Thyroid gland (tissue), 4 donors: Measurements from ENCODE around the gene IL6. TPM values are rescaled to one million over a fixed set of nuclear protein-coding genes. Genes with fewer than 3 reads are reported as not detected.
"Not testable (repeated sequence)": the region's sequence is repeated elsewhere in the genome, so short reads cannot be mapped to it uniquely, and the experiment has no call there.

Experiments used
- DNase-seq, 2 donors: peaks; one replicate each; pipeline ENCODE4 v3.0.0-alpha.2; 2019
- H3K27ac ChIP-seq, 3 donors: fragments of 200-600 bp; sonication (generic); 1 replicate in 2 of 3; 2 replicates in 1 of 3; pipeline ENCODE4 v1.5.1; 2016 to 2019; ENCODE audit warnings: mild to moderate bottlenecking in 1 of 3, moderate library complexity in 1 of 3
- H3K27me3 ChIP-seq: fragments of 200-600 bp; sonication (generic); one replicate; pipeline ENCODE4 v1.5.1; 2019
- H3K36me3 ChIP-seq, 2 donors: fragments of 200-600 bp; sonication (generic); one replicate each; pipeline ENCODE4 v1.5.1; 2016 to 2019
- H3K4me1 ChIP-seq, 2 donors: fragments of 200-600 bp; sonication (generic); one replicate each; pipeline ENCODE4 v1.5.1; 2017 to 2019
- H3K4me3 ChIP-seq, 3 donors: fragments of 200-600 bp; sonication (generic); replicated peaks in 1 of 3; 1 replicate in 2 of 3; 2 replicates in 1 of 3; pipeline ENCODE4 v1.5.1; 2016; ENCODE audit warnings: mild to moderate bottlenecking in 1 of 3
- H3K9me3 ChIP-seq: fragments of 200-600 bp; sonication (generic); one replicate; pipeline ENCODE4 v1.5.1; 2017
- CTCF ChIP-seq, 6 experiments: fragments of 200-600 bp in 3 of 6; fragments of 450-650 bp in 3 of 6; sonication (generic) in 3 of 6; IDR thresholded peaks; one replicate each; pipeline ENCODE4 v1.5.1; 2016 to 2019; ENCODE audit warnings: antibody characterized with exemption in 6 of 6, mild to moderate bottlenecking in 2 of 6, inconsistent platforms in 1 of 6, moderate library complexity in 1 of 6
- POLR2A ChIP-seq, 2 donors: fragments of 450-650 bp; IDR thresholded peaks; one replicate each; pipeline ENCODE4 v1.6.1; 2017; ENCODE audit warnings: antibody characterized with exemption in 2 of 2, mild to moderate bottlenecking in 2 of 2, moderate library complexity in 1 of 2
- WGBS, 2 donors: methylation state at CpG; one replicate each; pipeline ENCODE4 v1.1.5; 2017; 5-methylcytosine and 5-hydroxymethylcytosine counted together
- intact Hi-C: fragments of 100-400 bp; cut with DNase I; formaldehyde crosslinking; loops from one replicate; pipeline ENCODE4 v1.15.1; 2023
- total RNA-seq, 4 donors: library from RNA; depleted of rRNA; stranded (reverse); fragments of >200 nt; gene quantifications; one replicate each; pipeline ENCODE4 v1.2.3, GENCODE V29; 2016

The IL6 gene
- total RNA-seq, 4 donors from 2014 or later: 0.78 to 10.9 (median 3.7) TPM

DNA sequence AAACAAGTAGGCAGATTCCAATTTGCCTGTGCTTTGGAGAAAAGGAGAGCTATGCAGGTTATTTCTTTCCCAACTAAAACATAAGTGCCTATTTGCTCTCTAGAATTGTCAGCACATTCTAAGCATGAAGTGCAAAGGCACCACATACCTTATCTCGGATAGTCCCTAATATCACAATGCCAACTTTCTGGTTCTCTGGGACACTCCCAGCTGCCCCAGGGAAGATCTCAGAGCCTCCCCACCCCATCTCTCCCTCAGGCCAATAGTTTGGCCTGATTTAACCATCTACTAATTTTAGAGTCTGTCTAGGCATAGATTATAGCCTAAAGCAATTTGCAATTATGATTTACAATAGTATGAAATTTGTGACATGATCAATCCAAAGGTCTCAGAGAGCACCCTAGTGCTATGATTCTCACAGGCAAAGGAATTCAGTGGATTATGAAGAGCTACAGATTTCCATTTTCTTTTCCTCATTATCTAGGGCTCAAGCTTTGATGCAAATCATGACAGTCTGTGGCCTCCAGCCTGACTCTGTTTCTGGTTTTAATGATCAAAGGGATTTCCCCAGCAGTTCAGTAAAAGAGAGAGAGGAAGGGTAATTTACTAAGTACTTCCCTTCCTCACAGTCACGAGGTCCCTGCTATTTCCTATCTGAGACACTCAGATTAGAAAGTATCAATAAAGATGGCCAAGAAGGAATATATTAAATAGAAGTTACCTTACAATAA lies 29.0 kb upstream of the IL6 start:
- Histone ChIP-seq H3K4me3 (no peak overlapping the region), H3K27ac (peak overlapping the region in 2 of 3 donors; percentile 56 to 73), H3K27me3 (no peaks in the 10 kb centered on the region), H3K36me3 (no peaks in the 10 kb centered on the region), H3K4me1 (peaks cover 22% of the 10 kb centered on the region in 2 donors), H3K9me3 (no peaks in the 10 kb centered on the region)
- intact Hi-C loops: no loop called here
- WGBS, 2 donors: 44 to 58% methylated on average over 2 of the region's 2 CpGs
- TF ChIP-seq POLR2A (IDR thresholded peaks at IDR 0.05): no peak
- no peak for TF ChIP-seq CTCF (IDR thresholded peaks at IDR 0.05)
- DNase-seq: no peak

DNA sequence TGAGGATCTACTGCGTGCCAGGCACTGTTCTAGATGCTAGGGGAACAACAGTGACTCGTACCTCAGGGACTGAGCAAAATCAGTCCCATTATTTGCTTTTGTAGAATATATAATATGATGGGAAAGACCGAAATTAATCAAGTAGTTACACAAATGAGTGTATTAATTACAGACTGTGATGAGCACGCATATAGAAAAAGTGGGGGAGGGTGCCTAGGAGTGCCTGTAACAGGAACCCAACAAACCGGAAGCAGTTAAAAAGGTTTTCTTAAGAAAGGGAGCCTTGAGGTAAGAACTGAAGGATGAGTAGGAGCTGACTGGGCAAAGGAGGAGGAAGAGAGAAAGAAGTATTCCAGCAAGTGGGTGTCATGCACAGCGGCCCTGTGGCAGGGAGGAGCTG lies 28.2 kb upstream of the IL6 start:
- Histone ChIP-seq H3K4me1 (peaks cover 22% of the 10 kb centered on the region in 2 donors), H3K27me3 (no peaks in the 10 kb centered on the region), H3K4me3 (no peak overlapping the region), H3K9me3 (no peaks in the 10 kb centered on the region), H3K27ac (no peak overlapping the region), H3K36me3 (no peaks in the 10 kb centered on the region)
- DNase-seq: no peak
- TF ChIP-seq CTCF (IDR thresholded peaks at IDR 0.05) (no peak), POLR2A (IDR thresholded peaks at IDR 0.05) (no peak)
- 86 to 92% methylated on average over 6 of the region's 6 CpGs for WGBS, 2 donors
- intact Hi-C loops: no loop called here

- no peaks in the 10 kb centered on the region for H3K27me3 ChIP-seq
- peaks cover 20% of the 10 kb centered on the region in 2 donors for H3K4me1 ChIP-seq
- no peak for DNase-seq
- no peaks in the 10 kb centered on the region for H3K36me3 ChIP-seq
- intact Hi-C loops: no loop called here
- H3K27ac ChIP-seq: no peak overlapping the region
- TF ChIP-seq CTCF (IDR thresholded peaks at IDR 0.05) (no peak), POLR2A (IDR thresholded peaks at IDR 0.05) (no peak)
- WGBS, 2 donors: 57 to 70% methylated on average over 1 of the region's 1 CpG
- H3K4me3 ChIP-seq: no peak overlapping the region
- no peaks in the 10 kb centered on the region for H3K9me3 ChIP-seq
Measured at GRCh38 chr7:22700559-22701002, 26.4 kb upstream of the IL6 start.

DNA sequence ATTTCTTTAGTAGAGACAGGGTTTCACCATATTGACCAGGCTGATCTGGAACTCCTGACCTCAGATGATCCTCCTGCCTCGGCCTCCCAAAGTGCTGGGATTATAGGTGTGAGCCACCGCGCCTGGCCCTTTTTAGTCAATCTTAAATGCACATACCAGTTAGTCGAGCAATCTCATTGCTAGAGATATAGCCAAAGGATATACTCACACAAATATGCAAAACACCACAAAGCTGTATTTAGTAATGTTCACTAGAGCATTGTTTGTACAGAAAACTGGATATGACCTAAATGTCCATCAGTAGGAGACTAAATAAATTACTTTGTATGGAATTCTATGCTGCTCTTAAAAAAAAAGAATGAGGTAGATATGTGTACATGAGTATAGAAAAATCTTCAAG lies 24.5 kb upstream of the IL6 start:
- Histone ChIP-seq H3K4me3 (no peak overlapping the region), H3K27ac (no peak overlapping the region), H3K27me3 (no peaks in the 10 kb centered on the region), H3K9me3 (no peaks in the 10 kb centered on the region), H3K4me1 (peaks cover 5 to 7% of the 10 kb centered on the region in 2 donors), H3K36me3 (no peaks in the 10 kb centered on the region)
- DNase-seq: no peak
- 96 to 99% methylated on average over 4 of the region's 4 CpGs for WGBS, 2 donors
- intact Hi-C loops: no loop called here
- TF ChIP-seq CTCF (IDR thresholded peaks at IDR 0.05) (no peak), POLR2A (IDR thresholded peaks at IDR 0.05) (no peak)

DNA sequence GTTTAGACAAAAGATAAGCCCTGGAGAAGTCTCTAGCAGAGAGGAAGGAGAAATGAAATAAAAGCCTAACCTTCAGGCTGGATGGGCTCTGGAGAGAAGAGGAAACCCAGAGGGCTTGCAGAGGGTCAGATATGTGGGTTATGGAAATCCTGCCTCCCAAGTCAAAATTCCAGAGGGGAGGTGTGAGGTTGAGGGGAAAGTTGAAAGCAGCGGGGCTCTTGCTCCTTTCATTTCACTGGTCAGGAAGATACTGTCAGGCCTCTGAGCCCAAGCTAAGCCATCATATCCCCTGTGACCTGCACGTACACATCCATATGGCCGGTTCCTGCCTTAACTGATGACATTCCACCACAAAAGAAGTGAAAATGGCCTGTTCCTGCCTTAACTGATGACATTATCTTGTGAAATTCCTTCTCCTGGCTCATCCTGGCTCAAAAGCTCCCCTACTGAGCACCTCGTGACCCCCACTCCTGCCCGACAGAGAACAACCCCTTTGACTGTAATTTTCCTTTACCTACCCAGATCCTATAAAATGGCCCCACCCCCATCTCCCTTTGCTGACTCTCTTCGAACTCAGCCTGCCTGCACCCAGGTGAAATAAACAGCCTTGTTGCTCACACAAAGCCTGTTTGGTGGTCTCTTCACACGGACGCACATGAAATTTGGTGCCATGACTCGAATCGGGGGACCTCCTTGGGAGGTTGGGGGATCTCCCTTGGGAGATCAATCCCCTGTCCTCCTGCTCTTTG lies 23.7 kb upstream of the IL6 start:
- H3K4me3 ChIP-seq, H3K36me3 ChIP-seq, H3K4me1 ChIP-seq, H3K27ac ChIP-seq, H3K9me3 ChIP-seq, DNase-seq, H3K27me3 ChIP-seq, intact Hi-C loops: not testable (repeated sequence)
- 89 to 90% methylated on average over 8 to 9 of the region's 10 CpGs for WGBS, 2 donors

DNA sequence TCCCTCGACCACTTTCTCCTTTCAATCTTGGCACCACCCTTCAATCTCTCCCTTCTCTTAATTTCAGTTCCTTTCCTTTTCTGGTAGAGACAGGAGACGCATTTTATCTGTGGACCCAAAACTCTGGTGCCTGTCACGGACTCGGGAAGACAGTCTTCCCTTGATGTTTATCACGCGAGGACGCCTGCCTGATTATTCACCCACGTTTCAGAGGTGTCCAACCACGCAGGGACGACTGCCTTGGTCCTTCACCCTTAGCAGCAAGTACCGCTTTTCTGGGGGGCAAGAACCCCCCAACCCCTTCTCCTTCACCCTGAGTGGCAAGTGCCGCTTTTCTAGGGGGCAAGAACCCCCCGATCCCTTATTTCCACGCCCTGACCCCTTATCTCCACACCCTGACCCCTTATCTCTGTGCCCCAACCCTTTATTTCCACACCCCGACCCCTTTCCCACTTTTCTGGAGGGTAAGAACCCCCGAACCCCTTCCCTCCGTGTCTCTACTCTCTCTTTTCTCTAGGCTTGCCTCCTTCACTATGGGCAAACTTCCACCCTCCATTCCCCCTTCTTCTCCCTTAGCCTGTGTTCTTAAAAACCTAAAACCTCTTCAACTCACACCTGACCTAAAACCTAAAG lies 22.9 kb upstream of the IL6 start:
- intact Hi-C loops, DNase-seq, H3K27me3 ChIP-seq, H3K9me3 ChIP-seq, H3K4me3 ChIP-seq, H3K36me3 ChIP-seq, H3K4me1 ChIP-seq, H3K27ac ChIP-seq: not testable (repeated sequence)
- WGBS, 2 donors: 89% methylated on average over 17 of the region's 17 CpGs

DNA sequence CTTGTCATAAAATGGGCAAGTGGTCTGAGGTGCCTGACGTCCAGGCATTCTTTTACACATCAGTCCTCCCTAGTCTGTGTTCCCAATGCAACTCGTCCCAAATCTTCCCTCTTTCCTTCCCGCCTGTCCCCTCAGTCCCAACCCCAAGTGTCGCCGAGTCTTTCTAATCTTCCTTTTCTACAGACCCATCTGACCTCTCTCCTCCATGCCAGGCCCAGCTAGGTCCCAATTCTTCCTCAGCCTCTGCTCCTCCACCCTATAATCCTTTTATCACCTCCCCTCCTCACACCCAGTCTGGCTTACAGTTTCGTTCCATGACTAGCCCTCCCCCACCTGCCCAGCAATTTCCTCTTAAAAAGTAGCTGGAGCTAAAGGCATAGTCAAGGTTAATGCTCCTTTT lies 22.3 kb upstream of the IL6 start:
- H3K9me3 ChIP-seq, intact Hi-C loops, H3K4me1 ChIP-seq, DNase-seq, H3K27ac ChIP-seq, H3K27me3 ChIP-seq, H3K36me3 ChIP-seq, H3K4me3 ChIP-seq: not testable (repeated sequence)
- 88 to 90% methylated on average over 6 of the region's 6 CpGs for WGBS, 2 donors

GRCh38 chr7:22705874-22706273 lies 21.1 kb upstream of the IL6 start:
- H3K4me1 ChIP-seq, DNase-seq, H3K27ac ChIP-seq, intact Hi-C loops, H3K27me3 ChIP-seq, H3K4me3 ChIP-seq, H3K9me3 ChIP-seq, H3K36me3 ChIP-seq: not testable (repeated sequence)
- 94 to 95% methylated on average over 7 of the region's 7 CpGs for WGBS, 2 donors
